Muscle of leg (tissue), 11 donors: ENCODE data around the gene TLCD3B. TPM values are rescaled to one million over a fixed set of nuclear protein-coding genes. Genes with fewer than 3 reads are reported as not detected.

ENCODE experiments used
- DNase-seq: peaks from one replicate; pipeline ENCODE4 v3.0.0; 2013
- H3K27ac ChIP-seq: one replicate; pipeline ENCODE4 v1.5.1; 2013; ENCODE audit warnings: mild to moderate bottlenecking, low read length, control low read depth
- H3K27me3 ChIP-seq: one replicate; pipeline ENCODE4 v1.6.1; 2013; ENCODE audit warnings: low read length; ENCODE audit not compliant: control insufficient read depth, insufficient read depth
- H3K36me3 ChIP-seq: one replicate; pipeline ENCODE4 v1.6.1; 2013; ENCODE audit warnings: low read length; ENCODE audit not compliant: control insufficient read depth, insufficient read depth
- H3K4me1 ChIP-seq: one replicate; pipeline ENCODE4 v1.6.1; 2013; ENCODE audit warnings: low read length; ENCODE audit not compliant: control insufficient read depth, insufficient read depth
- H3K4me3 ChIP-seq: one replicate; pipeline ENCODE4 v1.5.1; 2013; ENCODE audit warnings: low read length, control low read depth
- H3K9me3 ChIP-seq: replicated peaks from 2 replicates; pipeline ENCODE4 v1.6.1; 2013; ENCODE audit warnings: low read depth, low read length; ENCODE audit not compliant: control insufficient read depth
- WGBS: methylation state at CpG from one replicate; pipeline ENCODE4 v1.1.5; 2013; ENCODE audit warnings: missing lambda C conversion rate; ENCODE audit not compliant: insufficient coverage; 5-methylcytosine and 5-hydroxymethylcytosine counted together
- polyA plus RNA-seq, 8 donors: library from polyadenylated mRNA; unstranded; fragments of 120-200 nt; gene quantifications; one replicate each; pipeline versions ENCODE4 v1.2.1 to v1.2.3, GENCODE V29; 2013; ENCODE audit warnings: inconsistent platforms in 1 of 8, low replicate concordance in 1 of 8; ENCODE audit not compliant: insufficient read length in 8 of 8, insufficient read depth in 1 of 8
- total RNA-seq: library from RNA; stranded (reverse); fragments of 120-200 nt; gene quantifications from one replicate; pipeline ENCODE4 v1.2.4, GENCODE V29; 2013

TLCD3B gene
- total and polyA plus RNA-seq, 9 donors, result 0.25 to 1.7 (median 0.68) TPM

DNA sequence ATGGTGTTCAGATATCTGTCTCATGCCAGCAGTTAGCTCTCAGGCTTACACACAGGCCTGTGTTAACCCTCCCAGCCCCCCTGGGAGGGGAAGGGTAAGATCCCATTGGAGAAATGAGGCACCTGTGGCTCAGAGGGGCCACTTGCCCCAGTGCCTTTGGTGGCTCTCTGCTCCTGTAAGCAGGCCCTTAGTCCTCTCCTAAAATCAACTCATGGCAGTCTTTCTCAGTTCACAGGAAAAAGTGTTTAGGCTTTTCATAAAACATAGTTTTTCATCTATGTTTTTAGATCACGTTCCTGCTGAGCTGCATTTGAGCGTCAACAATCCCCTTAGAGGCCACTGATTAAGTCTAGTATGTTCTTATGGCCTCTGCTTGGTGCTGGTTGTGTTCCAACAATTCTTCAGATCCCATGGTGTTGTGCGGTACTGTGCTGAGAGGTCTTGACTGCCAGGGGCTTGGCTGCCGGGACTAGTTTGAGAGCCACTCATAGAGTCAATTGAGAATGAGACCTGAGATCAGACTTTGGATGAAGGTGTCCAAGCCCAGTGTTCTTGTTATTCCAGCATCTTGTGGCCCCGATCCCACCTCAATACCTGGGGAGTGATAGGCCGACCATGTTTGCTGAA lies 46.8 kb downstream of the TLCD3B start:
- Histone ChIP-seq H3K27me3 (no peaks in the 10 kb centered on the region), H3K27ac (no peak overlapping the region), H3K4me1 (no peaks in the 10 kb centered on the region), H3K4me3 (no peak overlapping the region), H3K36me3 (peaks cover 99% of the 10 kb centered on the region), H3K9me3 (no peaks in the 10 kb centered on the region)
- WGBS, result 61% methylated on average over 3 of the region's 6 CpGs
- no peak for DNase-seq

DNA sequence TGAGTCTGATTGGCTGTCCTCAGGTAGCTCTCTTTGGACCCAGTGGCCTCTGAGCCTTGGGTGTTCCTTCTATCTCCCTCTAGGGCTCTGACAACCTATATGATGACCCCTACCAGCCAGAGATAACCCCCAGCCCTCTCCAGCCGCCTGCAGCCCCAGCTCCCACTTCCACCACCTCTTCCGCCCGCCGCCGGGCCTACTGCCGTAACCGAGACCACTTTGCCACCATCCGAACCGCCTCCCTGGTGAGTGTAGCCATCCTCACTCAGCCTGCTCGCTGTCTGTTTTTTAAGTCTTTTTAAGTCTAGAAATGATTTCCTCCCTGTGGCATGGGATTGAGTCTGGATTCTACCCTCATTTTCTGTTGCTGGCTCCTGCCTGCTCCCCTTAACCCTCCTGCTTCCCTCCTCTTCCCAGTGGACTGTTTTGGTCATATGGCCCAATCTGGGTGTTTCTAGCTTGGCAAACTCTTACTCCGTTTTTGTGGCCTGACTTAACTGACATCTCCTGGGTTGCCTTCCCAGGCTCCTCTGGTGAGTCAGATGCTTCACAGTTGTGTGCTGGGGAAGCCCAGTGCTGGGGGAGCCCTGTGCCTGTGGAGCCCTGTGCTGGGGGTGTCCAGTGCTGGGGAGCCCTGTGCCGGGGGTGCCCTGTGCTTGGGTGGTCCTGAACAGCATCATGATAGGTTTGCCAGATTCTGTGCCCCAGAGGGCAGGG lies 47.5 kb downstream of the TLCD3B start:
- peaks cover 99% of the 10 kb centered on the region for H3K36me3 ChIP-seq
- no peaks in the 10 kb centered on the region for H3K27me3 ChIP-seq
- H3K9me3 ChIP-seq, result no peaks in the 10 kb centered on the region
- WGBS, result 87% methylated on average over 12 of the region's 12 CpGs
- H3K4me3 ChIP-seq, result no peak overlapping the region
- H3K27ac ChIP-seq, result no peak overlapping the region
- no peak for DNase-seq
- H3K4me1 ChIP-seq, result no peaks in the 10 kb centered on the region

DNA sequence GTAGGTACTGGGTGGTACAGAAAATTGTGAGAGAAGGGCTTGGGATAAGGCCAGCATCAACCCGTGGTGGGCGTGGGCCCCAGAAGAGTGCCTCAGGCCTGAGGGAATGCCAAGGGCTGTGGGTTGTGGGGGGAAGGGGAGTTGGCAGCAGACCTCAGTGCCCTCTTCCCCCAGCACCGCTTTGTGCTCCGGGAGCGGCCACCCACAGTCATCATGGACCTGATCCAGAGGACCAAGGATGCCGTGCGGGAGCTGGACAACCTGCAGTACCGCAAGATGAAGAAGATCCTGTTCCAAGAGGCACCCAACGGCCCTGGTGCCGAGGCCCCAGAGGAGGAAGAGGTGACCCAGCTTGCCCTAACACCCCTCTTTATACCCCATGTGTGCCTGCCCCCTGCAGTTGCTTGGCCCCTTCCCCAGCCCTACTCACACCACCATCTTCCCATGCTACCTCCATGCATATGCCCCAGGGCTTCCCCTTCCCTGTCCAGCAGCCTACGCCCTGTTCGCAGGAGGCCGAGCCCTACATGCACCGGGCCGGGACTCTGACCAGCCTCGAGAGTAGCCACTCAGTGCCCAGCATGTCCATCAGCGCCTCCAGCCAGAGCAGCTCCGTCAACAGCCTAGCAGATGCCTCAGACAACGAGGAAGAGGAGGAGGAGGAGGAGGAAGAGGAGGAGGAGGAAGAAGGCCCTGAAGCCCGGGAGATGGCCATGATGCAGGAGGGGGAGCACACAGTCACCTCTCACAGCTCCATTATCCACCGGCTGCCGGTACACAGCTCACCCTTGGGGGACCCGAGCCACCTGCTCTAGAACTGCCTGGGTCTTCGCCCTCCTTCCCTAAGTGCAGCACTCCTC lies 48.3 kb downstream of the TLCD3B start:
- 88% methylated on average over 13 of the region's 24 CpGs for WGBS
- DNase-seq, result no peak
- Histone ChIP-seq H3K9me3 (no peaks in the 10 kb centered on the region), H3K36me3 (peaks cover 99% of the 10 kb centered on the region), H3K27me3 (no peaks in the 10 kb centered on the region), H3K4me3 (no peak overlapping the region), H3K27ac (no peak overlapping the region), H3K4me1 (peaks cover 7% of the 10 kb centered on the region)

DNA sequence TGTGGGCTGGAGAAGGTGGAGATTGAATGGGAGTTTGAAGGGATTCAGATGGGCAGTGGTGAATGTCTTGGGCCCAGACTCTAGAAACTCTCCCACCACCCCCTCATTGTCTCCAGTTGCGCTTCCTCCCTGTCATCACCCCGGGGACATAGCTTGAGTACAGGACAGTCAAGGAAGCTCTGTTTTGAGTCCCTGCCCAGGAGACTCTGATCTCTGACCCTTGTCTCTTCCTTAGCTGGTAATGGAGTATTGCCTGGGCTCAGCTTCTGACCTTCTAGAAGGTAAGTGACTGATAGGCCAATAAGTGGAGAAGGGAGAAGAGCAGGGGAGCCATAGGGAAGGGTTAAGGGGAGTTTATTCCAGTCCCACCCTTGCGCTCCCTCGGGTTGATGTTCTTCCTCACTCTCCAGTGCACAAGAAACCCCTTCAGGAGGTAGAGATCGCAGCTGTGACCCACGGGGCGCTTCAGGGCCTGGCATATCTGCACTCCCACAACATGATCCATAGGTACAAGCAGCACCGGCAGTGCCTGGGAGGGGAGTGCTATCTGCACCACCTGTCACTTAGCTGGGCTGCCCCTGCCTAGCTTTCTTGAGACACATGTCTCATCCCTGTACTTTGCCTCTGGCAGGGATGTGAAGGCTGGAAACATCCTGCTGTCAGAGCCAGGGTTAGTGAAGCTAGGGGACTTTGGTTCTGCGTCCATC lies 52.4 kb downstream of the TLCD3B start:
- WGBS, result 89% methylated on average over 1 of the region's 9 CpGs
- DNase-seq, result no peak
- H3K4me1 ChIP-seq, result peaks cover 38% of the 10 kb centered on the region
- peaks cover 63% of the 10 kb centered on the region for H3K36me3 ChIP-seq
- no peaks in the 10 kb centered on the region for H3K9me3 ChIP-seq
- H3K27ac ChIP-seq, result no peak overlapping the region
- H3K27me3 ChIP-seq, result no peaks in the 10 kb centered on the region
- no peak overlapping the region for H3K4me3 ChIP-seq

DNA sequence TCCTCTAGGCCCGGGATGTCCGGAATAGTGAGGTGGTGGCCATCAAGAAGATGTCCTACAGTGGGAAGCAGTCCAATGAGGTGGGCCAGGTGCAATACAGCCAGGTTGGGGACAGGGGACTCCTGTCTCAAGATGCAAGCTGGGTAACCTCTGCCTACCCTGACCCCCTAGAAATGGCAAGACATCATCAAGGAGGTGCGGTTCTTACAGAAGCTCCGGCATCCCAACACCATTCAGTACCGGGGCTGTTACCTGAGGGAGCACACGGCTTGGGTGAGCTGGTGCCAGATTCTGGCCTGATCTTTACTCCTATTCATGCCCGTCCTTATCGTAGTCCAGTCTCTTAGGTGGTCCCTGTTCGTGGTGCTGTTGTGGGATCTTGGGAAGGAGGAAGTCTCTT lies 53.0 kb downstream of the TLCD3B start:
- 100% methylated on average over 9 of the region's 9 CpGs for WGBS
- H3K9me3 ChIP-seq, result peaks cover 2% of the 10 kb centered on the region
- H3K4me1 ChIP-seq, result peaks cover 41% of the 10 kb centered on the region
- peaks cover 57% of the 10 kb centered on the region for H3K36me3 ChIP-seq
- no peak overlapping the region for H3K27ac ChIP-seq
- H3K27me3 ChIP-seq, result no peaks in the 10 kb centered on the region
- H3K4me3 ChIP-seq, result no peak overlapping the region
- no peak for DNase-seq

DNA sequence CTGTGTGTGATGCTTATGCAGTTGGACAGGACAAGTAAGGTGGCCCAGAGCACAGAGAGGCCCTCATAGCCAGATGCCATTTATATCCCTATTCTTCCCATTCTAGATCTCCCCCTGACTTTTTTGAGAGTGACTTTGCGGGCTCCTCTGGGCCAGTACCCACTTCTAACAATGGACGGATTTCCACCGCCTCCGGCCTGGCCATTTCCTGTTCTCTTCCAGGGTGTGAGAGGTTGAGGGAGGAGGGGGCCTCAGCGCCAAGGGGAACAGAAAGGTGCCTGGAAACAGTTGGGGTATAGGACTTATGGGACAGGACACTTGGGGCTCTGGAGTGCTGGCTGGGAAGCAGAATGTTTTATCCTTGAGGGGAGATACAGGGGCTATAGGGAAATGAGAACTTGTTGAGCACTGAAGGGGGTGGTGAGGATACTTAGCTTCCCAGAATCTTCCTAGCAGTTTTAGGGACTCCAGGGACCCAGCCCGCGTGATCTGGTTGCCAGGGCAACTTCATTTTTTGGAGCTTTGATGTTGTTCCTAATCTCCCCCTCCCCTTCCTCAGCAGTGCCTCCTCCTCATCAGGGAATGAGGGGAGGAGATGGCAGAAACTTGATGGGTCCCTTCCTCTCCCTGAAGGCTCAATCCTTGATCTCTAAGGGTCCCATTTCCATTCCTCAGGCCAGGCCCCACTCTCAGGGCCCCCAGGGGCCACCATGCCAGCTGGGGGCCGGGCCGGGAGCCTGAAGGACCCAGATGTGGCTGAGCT lies 53.8 kb downstream of the TLCD3B start:
- H3K9me3 ChIP-seq, result peaks cover 5% of the 10 kb centered on the region
- H3K27me3 ChIP-seq, result no peaks in the 10 kb centered on the region
- WGBS, result 73% methylated on average over 5 of the region's 9 CpGs
- DNase-seq, result no peak
- peak overlapping the region; percentile 71 for H3K27ac ChIP-seq
- no peak overlapping the region for H3K4me3 ChIP-seq
- H3K4me1 ChIP-seq, result peaks cover 43% of the 10 kb centered on the region
- peaks cover 52% of the 10 kb centered on the region for H3K36me3 ChIP-seq

DNA sequence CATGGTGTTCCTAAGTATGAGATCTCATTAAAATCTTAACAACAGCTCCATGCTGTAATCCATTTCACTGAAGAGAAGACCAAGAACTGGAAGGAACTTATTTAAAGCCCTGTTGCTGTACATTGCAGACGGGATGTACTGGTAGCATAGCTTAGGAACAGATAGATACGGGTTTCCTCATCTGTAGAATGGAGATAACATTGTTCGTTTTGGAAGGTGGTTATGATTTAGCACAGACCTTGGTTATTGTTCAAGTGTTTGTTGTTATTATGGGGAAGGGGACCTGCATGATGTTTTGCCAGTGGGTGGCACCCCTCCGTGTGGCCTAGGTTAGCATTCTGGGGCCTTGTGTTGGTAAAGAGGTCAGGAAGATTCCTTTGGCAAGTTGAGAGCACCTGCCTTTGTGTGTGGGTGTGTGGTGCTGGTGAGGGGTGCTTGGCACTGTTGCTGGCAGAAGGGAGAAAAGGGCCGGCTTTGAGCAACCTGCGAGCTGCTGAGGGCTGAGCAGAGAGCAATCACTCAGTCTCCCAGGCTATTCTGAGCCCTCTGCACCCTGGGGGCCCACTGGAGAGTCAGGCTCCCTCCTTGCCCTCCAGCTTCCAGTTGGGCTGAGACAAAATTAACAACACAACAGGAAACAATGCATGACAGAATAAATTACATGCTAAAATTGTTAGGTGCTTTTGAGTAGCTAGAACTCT lies 55.1 kb downstream of the TLCD3B start:
- peaks cover 43% of the 10 kb centered on the region for H3K4me1 ChIP-seq
- WGBS, result 13% methylated on average over 4 of the region's 6 CpGs
- peaks cover 43% of the 10 kb centered on the region for H3K36me3 ChIP-seq
- no peaks in the 10 kb centered on the region for H3K27me3 ChIP-seq
- H3K9me3 ChIP-seq, result peaks cover 5% of the 10 kb centered on the region
- H3K4me3 ChIP-seq, result peak overlapping the region; percentile 100
- DNase-seq, result no peak
- H3K27ac ChIP-seq, result peak overlapping the region; percentile 97

DNA sequence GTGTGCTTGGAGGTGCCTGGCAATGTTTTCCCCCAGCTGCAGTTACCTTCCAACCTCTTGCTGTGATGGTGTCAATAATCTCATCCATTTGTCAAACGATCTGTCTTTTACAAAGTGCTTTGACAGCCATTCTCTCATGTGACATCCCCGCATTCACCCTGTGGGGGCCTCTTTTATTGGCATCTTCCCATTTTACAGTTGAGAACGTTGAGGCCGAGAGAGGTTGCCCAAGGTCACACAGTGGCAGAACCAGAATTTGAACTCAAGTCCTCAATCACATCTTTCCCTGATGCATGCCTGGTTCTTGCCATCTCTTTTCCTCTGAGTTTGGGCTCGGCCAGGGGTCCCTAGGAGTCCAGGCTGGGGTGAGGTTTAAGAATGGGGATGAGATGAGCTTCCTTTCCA lies 55.9 kb downstream of the TLCD3B start:
- H3K4me3 ChIP-seq, result peak overlapping the region; percentile 100
- H3K27ac ChIP-seq, result peak overlapping the region; percentile 97
- DNase-seq, result no peak
- H3K27me3 ChIP-seq, result no peaks in the 10 kb centered on the region
- peaks cover 43% of the 10 kb centered on the region for H3K4me1 ChIP-seq
- H3K9me3 ChIP-seq, result peaks cover 5% of the 10 kb centered on the region
- 71% methylated on average over 4 of the region's 5 CpGs for WGBS
- peaks cover 36% of the 10 kb centered on the region for H3K36me3 ChIP-seq
